GM12878 (cell line): Measurements from ENCODE around the gene PPP2R5A.

Experiments
- ATF2 ChIP-seq: IDR thresholded peaks from 2 replicates; pipeline ENCODE4 v1.6.1; 2012; ENCODE audit warnings: low read length, inconsistent platforms
- CHD4 ChIP-seq: fragments of 200-600 bp; sonication (generic); IDR thresholded peaks from 2 replicates; pipeline ENCODE4 v1.6.1; 2016; ENCODE audit warnings: mild to moderate bottlenecking
- CTCF ChIP-seq, 3 experiments: IDR thresholded peaks in 2 of 3; conservative IDR thresholded peaks in 1 of 3; 2 replicates each; pipeline ENCODE4 v1.5.1; 2011; ENCODE audit warnings: low read depth in 3 of 3, low read length in 3 of 3, mild to moderate bottlenecking in 3 of 3, control low read depth in 2 of 3, moderate library complexity in 2 of 3, inconsistent platforms in 1 of 3, mixed read lengths in 1 of 3; ENCODE audit not compliant: control insufficient read depth in 2 of 3, insufficient read depth in 1 of 3; ENCODE audit errors: extremely low read depth in 1 of 3
- POLR2A ChIP-seq: IDR thresholded peaks from 2 replicates; pipeline ENCODE4 v1.6.1; 2011; ENCODE audit warnings: low read depth, mild to moderate bottlenecking, low read length
- RAD21 ChIP-seq: IDR thresholded peaks from 2 replicates; pipeline ENCODE4 v1.6.1; 2011; ENCODE audit warnings: mild to moderate bottlenecking, low read depth, low read length, moderate library complexity; ENCODE audit not compliant: insufficient read depth
- RBBP5 ChIP-seq: fragments of 200-600 bp; sonication (generic); conservative IDR thresholded peaks from 2 replicates; pipeline ENCODE4 v1.6.1; 2016
- RFX5 ChIP-seq: IDR thresholded peaks from 2 replicates; pipeline ENCODE4 v1.6.1; 2011; ENCODE audit warnings: low read depth, low read length, improper control_type of control experiment
- SPI1 ChIP-seq: IDR thresholded peaks from 2 replicates; pipeline ENCODE4 v1.6.1; 2011; ENCODE audit warnings: low read depth, mild to moderate bottlenecking, low read length, moderate library complexity, borderline replicate concordance; ENCODE audit not compliant: insufficient read depth
- TCF3 ChIP-seq: IDR thresholded peaks from 2 replicates; pipeline ENCODE4 v1.6.1; 2012; ENCODE audit warnings: low read depth, mild to moderate bottlenecking, low read length, borderline replicate concordance; ENCODE audit not compliant: insufficient read depth
- ZNF687 ChIP-seq: fragments of 450-650 bp; IDR thresholded peaks from 2 replicates; pipeline ENCODE4 v1.6.1; 2017; ENCODE audit warnings: mild to moderate bottlenecking, moderate library complexity
- TF ChIP-seq, protein P1 (sequence below): IDR thresholded peaks from 2 replicates; pipeline ENCODE4 v1.6.1; 2012; ENCODE audit warnings: mild to moderate bottlenecking, low read depth, low read length

DNA sequence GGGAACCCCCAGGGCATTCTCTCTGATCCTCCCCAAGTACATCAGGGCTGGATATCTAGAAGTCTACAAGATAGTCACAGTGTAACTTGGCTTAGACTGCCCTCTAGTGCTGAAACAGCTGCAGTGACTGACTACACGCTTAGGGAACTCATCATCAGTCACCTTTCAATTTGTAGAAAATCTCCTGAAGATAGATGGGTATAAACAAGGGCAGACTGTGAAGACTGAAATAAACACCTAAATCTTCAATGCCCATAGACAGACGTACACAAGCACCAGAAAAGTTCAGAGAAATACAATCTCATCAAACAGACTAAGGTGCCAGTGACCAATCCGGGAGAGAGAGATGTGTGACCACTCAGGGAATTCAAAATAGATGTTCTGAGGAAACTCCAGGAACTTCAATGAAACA, 82.9 kb downstream of the PPP2R5A start:
- TF ChIP-seq POLR2A: no peak
- peak; percentile 77 to 90 (median 87) for TF ChIP-seq CTCF (IDR thresholded peaks at IDR 0.05 in 2 of 3, conservative IDR thresholded peaks at IDR 0.05 in 1 of 3; ENCODE audit: control insufficient read depth in 2 of 3, extremely low read depth in 1 of 3, insufficient read depth in 1 of 3, low read depth in 3 of 3, low read length in 3 of 3)
- no peak for TF ChIP-seq ZNF687
- TF ChIP-seq SPI1: no peak
- TF ChIP-seq, protein P1, sequence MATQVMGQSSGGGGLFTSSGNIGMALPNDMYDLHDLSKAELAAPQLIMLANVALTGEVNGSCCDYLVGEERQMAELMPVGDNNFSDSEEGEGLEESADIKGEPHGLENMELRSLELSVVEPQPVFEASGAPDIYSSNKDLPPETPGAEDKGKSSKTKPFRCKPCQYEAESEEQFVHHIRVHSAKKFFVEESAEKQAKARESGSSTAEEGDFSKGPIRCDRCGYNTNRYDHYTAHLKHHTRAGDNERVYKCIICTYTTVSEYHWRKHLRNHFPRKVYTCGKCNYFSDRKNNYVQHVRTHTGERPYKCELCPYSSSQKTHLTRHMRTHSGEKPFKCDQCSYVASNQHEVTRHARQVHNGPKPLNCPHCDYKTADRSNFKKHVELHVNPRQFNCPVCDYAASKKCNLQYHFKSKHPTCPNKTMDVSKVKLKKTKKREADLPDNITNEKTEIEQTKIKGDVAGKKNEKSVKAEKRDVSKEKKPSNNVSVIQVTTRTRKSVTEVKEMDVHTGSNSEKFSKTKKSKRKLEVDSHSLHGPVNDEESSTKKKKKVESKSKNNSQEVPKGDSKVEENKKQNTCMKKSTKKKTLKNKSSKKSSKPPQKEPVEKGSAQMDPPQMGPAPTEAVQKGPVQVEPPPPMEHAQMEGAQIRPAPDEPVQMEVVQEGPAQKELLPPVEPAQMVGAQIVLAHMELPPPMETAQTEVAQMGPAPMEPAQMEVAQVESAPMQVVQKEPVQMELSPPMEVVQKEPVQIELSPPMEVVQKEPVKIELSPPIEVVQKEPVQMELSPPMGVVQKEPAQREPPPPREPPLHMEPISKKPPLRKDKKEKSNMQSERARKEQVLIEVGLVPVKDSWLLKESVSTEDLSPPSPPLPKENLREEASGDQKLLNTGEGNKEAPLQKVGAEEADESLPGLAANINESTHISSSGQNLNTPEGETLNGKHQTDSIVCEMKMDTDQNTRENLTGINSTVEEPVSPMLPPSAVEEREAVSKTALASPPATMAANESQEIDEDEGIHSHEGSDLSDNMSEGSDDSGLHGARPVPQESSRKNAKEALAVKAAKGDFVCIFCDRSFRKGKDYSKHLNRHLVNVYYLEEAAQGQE: no peak
- no peak for TF ChIP-seq ATF2
- peak; percentile 90 for TF ChIP-seq RAD21
- TF ChIP-seq RFX5: no peak
- no peak for TF ChIP-seq TCF3
- no peak for TF ChIP-seq CHD4
- no peak for TF ChIP-seq RBBP5
